Pancreas (tissue), 10 donors: ENCODE results near the gene CCDC12. TPM values are rescaled to one million over a fixed set of nuclear protein-coding genes. Genes with fewer than 3 reads are reported as not detected.

Experiments used
- ATAC-seq, 4 donors: fragments of 200-7000 bp; cut with Tn5 transposase; one replicate each; pipeline versions ENCODE4 v1.8.0 to v1.9.1; 2020; ENCODE audit warnings: mild to moderate bottlenecking in 4 of 4, moderate library complexity in 4 of 4
- DNase-seq, 6 donors: peaks; one replicate each; pipeline ENCODE4 v3.0.0-alpha.2; 2020
- FAIRE-seq: peaks from 2 replicates; lab custom pipeline; 2012; peaks lifted over from hg19 to GRCh38; lab: Jason Lieb, UNC
- H3K27ac ChIP-seq, 4 donors: fragments of 200-600 bp; sonication (generic); 1 replicate in 3 of 4; 2 replicates in 1 of 4; pipeline versions ENCODE4 v1.5.0 to v1.8.0; 2020
- H3K27me3 ChIP-seq, 4 donors: fragments of 200-600 bp; one replicate each; pipeline ENCODE4 v1.8.0; 2021
- H3K36me3 ChIP-seq, 3 donors: fragments of 200-600 bp; sonication (generic) in 1 of 3; one replicate each; pipeline versions ENCODE4 v1.5.0 to v1.8.0; 2020 to 2021
- H3K4me1 ChIP-seq, 3 donors: fragments of 200-600 bp; one replicate each; pipeline ENCODE4 v1.8.0; 2021
- H3K4me3 ChIP-seq, 4 donors: fragments of 200-600 bp; sonication (generic) in 2 of 4; one replicate each; pipeline versions ENCODE4 v1.5.0 to v1.8.0; 2020 to 2021
- H3K9me3 ChIP-seq, 4 donors: fragments of 200-600 bp; one replicate each; pipeline ENCODE4 v1.8.0; 2021
- WGBS, 2 donors: extraction: QIAGEN DNeasy Blood & Tissue Kit; methylation state at CpG; one replicate each; pipeline ENCODE4 v1.1.7; 2013; 5-methylcytosine and 5-hydroxymethylcytosine counted together
- intact Hi-C, 3 donors: fragments of 100-400 bp; cut with DNase I; formaldehyde crosslinking; loops; one replicate each; pipeline versions ENCODE4 v1.11.1 to v1.14.2; 2022
- polyA plus RNA-seq, 2 donors: library from polyadenylated mRNA; stranded (reverse); fragments of 200-250 nt; gene quantifications; one replicate each; pipeline ENCODE4 v1.2.3, GENCODE V29; 2013
- total RNA-seq, 6 donors: library from RNA; stranded (reverse); fragmentation: NEBNext Ultra II Directional in 4 of 6; extraction: Animal tissue kit (Norgen Biotek cat#: 25700) in 4 of 6; gene quantifications; one replicate each; pipeline versions ENCODE4 v1.2.1 to v1.2.4, GENCODE V29; 2021 to 2023
- TF ChIP-seq, protein P1 (sequence below), 4 donors: fragments of 200-600 bp; sonication (generic) in 3 of 4; IDR thresholded peaks; one replicate each; pipeline versions ENCODE4 v1.5.0 to v1.8.0; 2021; ENCODE audit warnings: antibody characterized with exemption in 4 of 4
- donor health status: healthy with polysubstance abuse.
- donor health status: DM: no; HTN: no; CAD: no; lungs with moderate emphysema.
- donor health status: DM: no; HTN: no; CAD: no.
- donor health status: control.
- donor health status: control.
- donor health status: Bipolar disorder and iron deficiency.
- donor health status: DM: yes; HTN: yes; CAD: no.
- donor health status: DM: no; HTN: no; CAD: no.
- donor health status: DM: no; HTN: no; CAD: no.
- donor health status: DM: yes; HTN: yes; CAD: no.

The CCDC12 gene
- total and polyA plus RNA-seq, 8 donors: 20.7 to 82.8 (median 24.9) TPM

GRCh38 chr3:46987743-46988401 is 11.3 kb upstream of the CCDC12 start:
- intact Hi-C loops: loop anchor here in 1 of 3 donors (10.0 kb wide), 1 partner anchor 283 kb away; the partner anchor contains the start of gene TMIE
- H3K27me3 ChIP-seq: no peaks in the 10 kb centered on the region
- TF ChIP-seq, protein P1, sequence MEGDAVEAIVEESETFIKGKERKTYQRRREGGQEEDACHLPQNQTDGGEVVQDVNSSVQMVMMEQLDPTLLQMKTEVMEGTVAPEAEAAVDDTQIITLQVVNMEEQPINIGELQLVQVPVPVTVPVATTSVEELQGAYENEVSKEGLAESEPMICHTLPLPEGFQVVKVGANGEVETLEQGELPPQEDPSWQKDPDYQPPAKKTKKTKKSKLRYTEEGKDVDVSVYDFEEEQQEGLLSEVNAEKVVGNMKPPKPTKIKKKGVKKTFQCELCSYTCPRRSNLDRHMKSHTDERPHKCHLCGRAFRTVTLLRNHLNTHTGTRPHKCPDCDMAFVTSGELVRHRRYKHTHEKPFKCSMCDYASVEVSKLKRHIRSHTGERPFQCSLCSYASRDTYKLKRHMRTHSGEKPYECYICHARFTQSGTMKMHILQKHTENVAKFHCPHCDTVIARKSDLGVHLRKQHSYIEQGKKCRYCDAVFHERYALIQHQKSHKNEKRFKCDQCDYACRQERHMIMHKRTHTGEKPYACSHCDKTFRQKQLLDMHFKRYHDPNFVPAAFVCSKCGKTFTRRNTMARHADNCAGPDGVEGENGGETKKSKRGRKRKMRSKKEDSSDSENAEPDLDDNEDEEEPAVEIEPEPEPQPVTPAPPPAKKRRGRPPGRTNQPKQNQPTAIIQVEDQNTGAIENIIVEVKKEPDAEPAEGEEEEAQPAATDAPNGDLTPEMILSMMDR (IDR thresholded peaks at IDR 0.05): no peak
- FAIRE-seq (no peak), DNase-seq (peak in 3 of 6 donors; percentile 36 to 64 (median 54)), ATAC-seq (peak in 3 of 4 donors; percentile 59 to 66 (median 60))
- peaks cover 0 to 16% (median 0%) of the 10 kb centered on the region in 3 donors for H3K36me3 ChIP-seq
- WGBS, 2 donors: 72 to 75% methylated on average over 15 to 16 of the region's 16 CpGs
- no peaks in the 10 kb centered on the region for H3K4me1 ChIP-seq
- H3K27ac ChIP-seq: peak overlapping the region in 1 of 4 donors; percentile 12
- peak overlapping the region in 1 of 4 donors; percentile 7 for H3K4me3 ChIP-seq
- H3K9me3 ChIP-seq: no peaks in the 10 kb centered on the region

- FAIRE-seq: no peak
- H3K27ac ChIP-seq: no peak overlapping the region
Measured at GRCh38 chr3:46987319-46987742, 10.8 kb upstream of the CCDC12 start.

DNA sequence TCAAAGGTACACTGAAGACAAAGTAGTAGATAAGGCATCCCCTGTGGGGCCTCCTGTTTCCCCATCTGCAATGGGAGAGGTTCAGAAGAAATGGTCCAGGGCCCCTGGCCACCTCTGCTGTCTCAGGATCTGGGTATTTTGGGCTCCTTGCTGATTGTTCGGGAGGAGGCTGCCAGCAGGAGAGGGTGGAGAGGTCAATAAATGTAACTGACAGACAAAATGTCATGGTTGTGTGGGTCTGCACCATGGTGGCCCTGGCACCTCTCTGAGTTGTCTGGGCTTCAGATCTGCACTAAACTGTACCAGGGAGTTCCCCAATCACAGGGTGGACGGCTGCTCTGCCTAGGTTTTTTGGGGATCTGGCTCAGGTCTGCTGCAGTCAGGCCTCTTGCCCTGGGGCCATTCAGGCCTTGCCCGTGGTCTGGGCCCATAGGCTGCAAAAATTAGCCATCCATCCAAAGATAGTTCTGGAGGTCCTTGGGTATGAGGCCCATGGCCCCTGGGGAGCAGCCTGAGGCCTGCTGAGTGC is 10.3 kb upstream of the CCDC12 start:
- H3K4me1 ChIP-seq: peaks cover 0 to 1% (median 0%) of the 10 kb centered on the region in 3 donors
- WGBS, 2 donors: 78 to 88% methylated on average over 3 of the region's 3 CpGs
- no peaks in the 10 kb centered on the region for H3K9me3 ChIP-seq
- peaks cover 0 to 16% (median 0%) of the 10 kb centered on the region in 3 donors for H3K36me3 ChIP-seq
- ATAC-seq: no peak
- H3K27me3 ChIP-seq: no peaks in the 10 kb centered on the region
- TF ChIP-seq, protein P1 (IDR thresholded peaks at IDR 0.05): no peak
- peak in 2 of 6 donors; percentile 13 to 26 for DNase-seq
- H3K4me3 ChIP-seq: no peak overlapping the region
- no peak for FAIRE-seq
- intact Hi-C loops: loop anchor here in 1 of 3 donors (10.0 kb wide), 1 partner anchor 282 kb away; the partner anchor contains the start of gene TMIE
- H3K27ac ChIP-seq: no peak overlapping the region

More at GRCh38 chr3:46987319-46987742, 10.8 kb upstream of the CCDC12 start:
- intact Hi-C loops: loop anchor here in 1 of 3 donors (10.0 kb wide), 1 partner anchor 283 kb away; the partner anchor contains the start of gene TMIE
- Histone ChIP-seq H3K4me1 (no peaks in the 10 kb centered on the region), H3K4me3 (no peak overlapping the region), H3K27me3 (no peaks in the 10 kb centered on the region), H3K36me3 (peaks cover 0 to 16% (median 0%) of the 10 kb centered on the region in 3 donors), H3K9me3 (no peaks in the 10 kb centered on the region)
- ATAC-seq (no peak), DNase-seq (peak in 2 of 6 donors; percentile 11 to 16)
- TF ChIP-seq, protein P1 (IDR thresholded peaks at IDR 0.05): no peak
- WGBS, 2 donors: 76 to 88% methylated on average over 6 to 9 of the region's 9 CpGs

DNA sequence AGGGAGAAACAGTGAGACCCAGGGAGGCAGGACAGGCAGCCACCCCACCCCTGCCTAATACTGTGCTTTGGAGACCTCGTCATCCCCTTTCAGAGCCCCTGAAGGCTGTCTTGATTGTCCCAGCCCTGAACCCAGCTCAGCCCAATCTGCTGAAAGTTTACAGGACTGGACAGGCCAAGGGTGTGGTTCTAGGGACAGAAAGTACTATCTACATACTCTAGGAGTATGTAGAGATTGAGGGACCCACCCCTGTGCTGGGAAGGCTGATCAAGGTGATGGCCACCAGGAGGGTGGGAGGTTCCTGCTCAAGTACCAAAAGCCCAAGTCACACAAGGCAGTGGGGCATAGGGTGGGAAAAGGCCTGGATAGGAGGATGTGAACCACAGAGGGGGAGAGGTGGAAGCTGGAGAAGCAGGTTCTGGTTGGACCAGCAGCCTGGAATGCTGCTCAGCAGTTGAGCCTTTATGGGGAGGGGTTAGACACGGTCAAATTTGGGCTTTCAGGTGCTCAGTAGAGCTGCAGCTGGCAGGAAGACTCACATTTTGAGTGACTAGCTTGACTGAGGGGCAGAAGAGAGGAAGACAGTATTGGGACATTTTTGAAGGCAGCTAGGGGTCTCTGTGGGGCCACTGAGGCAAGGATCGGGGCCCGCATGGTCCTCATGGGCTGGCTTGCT is 9.6 kb upstream of the CCDC12 start:
- 89 to 90% methylated on average over 4 of the region's 4 CpGs for WGBS, 2 donors

More for the DNA sequence above, 9.6 kb upstream of the CCDC12 start:
- Histone ChIP-seq H3K4me3 (no peak overlapping the region), H3K27ac (no peak overlapping the region), H3K36me3 (peaks cover 0 to 16% (median 0%) of the 10 kb centered on the region in 3 donors), H3K4me1 (peaks cover 0 to 8% (median 0%) of the 10 kb centered on the region in 3 donors), H3K27me3 (no peaks in the 10 kb centered on the region), H3K9me3 (no peaks in the 10 kb centered on the region)
- intact Hi-C loops: loop anchor here in 1 of 3 donors (10.0 kb wide), 1 partner anchor 281 kb away; the partner anchor contains the start of gene TMIE
- FAIRE-seq (no peak), DNase-seq (no peak), ATAC-seq (no peak)
- TF ChIP-seq, protein P1 (IDR thresholded peaks at IDR 0.05): no peak
